Astrocyte (in vitro differentiated cells and primary cell): Measurements from ENCODE around the gene ZMYM4. TPM values are rescaled to one million over a fixed set of nuclear protein-coding genes. Genes with fewer than 3 reads are reported as not detected.

Experiments
- DNase-seq: peaks from one replicate; pipeline ENCODE4 v3.0.0-alpha.2; 2010; ENCODE audit warnings: low read depth
- FAIRE-seq: peaks from 2 replicates; lab custom pipeline; 2011; peaks lifted over from hg19 to GRCh38; lab: Jason Lieb, UNC
- H2AFZ ChIP-seq: 2 replicates; pipeline ENCODE4 v1.6.0; 2012; ENCODE audit warnings: low read depth, low read length, inconsistent platforms
- H3K27ac ChIP-seq: 2 replicates; pipeline ENCODE4 v1.5.1; 2011; ENCODE audit warnings: low read depth, low read length, inconsistent platforms
- H3K27me3 ChIP-seq: 2 replicates; pipeline ENCODE4 v1.6.0; 2011; ENCODE audit warnings: low read length, inconsistent platforms; ENCODE audit not compliant: insufficient read depth
- H3K36me3 ChIP-seq: 2 replicates; pipeline ENCODE4 v1.5.1; 2011; ENCODE audit warnings: low read length, inconsistent platforms; ENCODE audit not compliant: insufficient read depth
- H3K4me1 ChIP-seq: 2 replicates; pipeline ENCODE4 v1.5.1; 2011; ENCODE audit warnings: low read length, inconsistent platforms; ENCODE audit not compliant: insufficient read depth
- H3K4me2 ChIP-seq: 2 replicates; pipeline ENCODE4 v1.6.0; 2012; ENCODE audit warnings: low read length, inconsistent platforms
- H3K4me3 ChIP-seq: 2 replicates; pipeline ENCODE4 v1.5.1; 2011; ENCODE audit warnings: low read depth, mild to moderate bottlenecking, low read length, inconsistent platforms; ENCODE audit not compliant: insufficient read depth
- H3K79me2 ChIP-seq: 2 replicates; pipeline ENCODE4 v1.6.0; 2012; ENCODE audit warnings: mild to moderate bottlenecking, low read length, inconsistent platforms; ENCODE audit not compliant: insufficient read depth
- H3K9ac ChIP-seq: 2 replicates; pipeline ENCODE4 v1.6.0; 2012; ENCODE audit warnings: mild to moderate bottlenecking, low read length, inconsistent platforms
- H3K9me3 ChIP-seq: 2 replicates; pipeline ENCODE4 v1.5.1; 2012; ENCODE audit warnings: low read depth, mild to moderate bottlenecking, low read length, inconsistent platforms; ENCODE audit not compliant: insufficient read depth
- H4K20me1 ChIP-seq: 2 replicates; pipeline ENCODE4 v1.6.0; 2012; ENCODE audit warnings: low read length, inconsistent platforms; ENCODE audit not compliant: insufficient read depth
- H3K27ac Mint-ChIP-seq: one replicate; pipeline ENCODE4 v1.8.0; 2021; ENCODE audit warnings: mild to moderate bottlenecking, mixed read lengths; ENCODE audit not compliant: unreplicated experiment
- H3K27me3 Mint-ChIP-seq: one replicate; pipeline ENCODE4 v1.8.0; 2021; ENCODE audit warnings: low read depth, mixed read lengths; ENCODE audit not compliant: unreplicated experiment
- H3K36me3 Mint-ChIP-seq: one replicate; pipeline ENCODE4 v1.8.0; 2021; ENCODE audit warnings: low read depth, mixed read lengths; ENCODE audit not compliant: unreplicated experiment
- H3K4me1 Mint-ChIP-seq: one replicate; pipeline ENCODE4 v1.8.0; 2021; ENCODE audit warnings: low read depth, mixed read lengths; ENCODE audit not compliant: unreplicated experiment
- H3K4me3 Mint-ChIP-seq: one replicate; pipeline ENCODE4 v1.8.0; 2021; ENCODE audit warnings: mild to moderate bottlenecking, moderate library complexity, mixed read lengths; ENCODE audit not compliant: unreplicated experiment
- H3K9me3 Mint-ChIP-seq: one replicate; pipeline ENCODE4 v1.8.0; 2021; ENCODE audit warnings: mild to moderate bottlenecking, mixed read lengths; ENCODE audit not compliant: unreplicated experiment
- EZH2 ChIP-seq: IDR thresholded peaks from 2 replicates; pipeline ENCODE4 v1.6.1; 2012; ENCODE audit warnings: mild to moderate bottlenecking, low read length, inconsistent platforms; ENCODE audit not compliant: insufficient read depth
- total RNA-seq: library from RNA; stranded (reverse); gene quantifications from 2 replicates; pipeline ENCODE4 v1.2.1, GENCODE V29; 2021
- TF ChIP-seq, protein P1 (sequence below): IDR thresholded peaks from 2 replicates; pipeline ENCODE4 v1.5.1; 2011; ENCODE audit warnings: low read depth, mild to moderate bottlenecking, inconsistent platforms, low read length, moderate library complexity; ENCODE audit not compliant: insufficient read depth

ZMYM4 gene
- total RNA-seq, 1 donor from 2014 or later = 65.5 TPM

GRCh38 chr1:35294809-35295208 is 26.3 kb downstream of the ZMYM4 start:
- Mint-ChIP-seq H3K36me3 (peaks cover 4% of the 10 kb centered on the region), H3K4me1 (no peaks in the 10 kb centered on the region), H3K9me3 (no peaks in the 10 kb centered on the region), H3K27me3 (no peaks in the 10 kb centered on the region), H3K4me3 (no peak overlapping the region), H3K27ac (no peak overlapping the region)
- FAIRE-seq (no peak), DNase-seq (no peak)
- Histone ChIP-seq H3K27me3 (no peaks in the 10 kb centered on the region), H3K27ac (no peak overlapping the region), H3K9ac (no peak overlapping the region), H4K20me1 (peaks cover 47% of the 10 kb centered on the region), H3K9me3 (no peaks in the 10 kb centered on the region), H2AFZ (no peak overlapping the region), H3K36me3 (peaks cover 3% of the 10 kb centered on the region), H3K4me2 (no peak overlapping the region), H3K4me1 (no peaks in the 10 kb centered on the region), H3K79me2 (peaks cover 72% of the 10 kb centered on the region), H3K4me3 (no peak overlapping the region)
- TF ChIP-seq, protein P1, sequence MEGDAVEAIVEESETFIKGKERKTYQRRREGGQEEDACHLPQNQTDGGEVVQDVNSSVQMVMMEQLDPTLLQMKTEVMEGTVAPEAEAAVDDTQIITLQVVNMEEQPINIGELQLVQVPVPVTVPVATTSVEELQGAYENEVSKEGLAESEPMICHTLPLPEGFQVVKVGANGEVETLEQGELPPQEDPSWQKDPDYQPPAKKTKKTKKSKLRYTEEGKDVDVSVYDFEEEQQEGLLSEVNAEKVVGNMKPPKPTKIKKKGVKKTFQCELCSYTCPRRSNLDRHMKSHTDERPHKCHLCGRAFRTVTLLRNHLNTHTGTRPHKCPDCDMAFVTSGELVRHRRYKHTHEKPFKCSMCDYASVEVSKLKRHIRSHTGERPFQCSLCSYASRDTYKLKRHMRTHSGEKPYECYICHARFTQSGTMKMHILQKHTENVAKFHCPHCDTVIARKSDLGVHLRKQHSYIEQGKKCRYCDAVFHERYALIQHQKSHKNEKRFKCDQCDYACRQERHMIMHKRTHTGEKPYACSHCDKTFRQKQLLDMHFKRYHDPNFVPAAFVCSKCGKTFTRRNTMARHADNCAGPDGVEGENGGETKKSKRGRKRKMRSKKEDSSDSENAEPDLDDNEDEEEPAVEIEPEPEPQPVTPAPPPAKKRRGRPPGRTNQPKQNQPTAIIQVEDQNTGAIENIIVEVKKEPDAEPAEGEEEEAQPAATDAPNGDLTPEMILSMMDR = no peak

GRCh38 chr1:35297886-35298285 is 29.4 kb downstream of the ZMYM4 start:
- H3K79me2 ChIP-seq = peaks cover 69% of the 10 kb centered on the region
- peaks cover 7% of the 10 kb centered on the region for H3K36me3 Mint-ChIP-seq
- H3K27me3 Mint-ChIP-seq = no peaks in the 10 kb centered on the region
- no peak overlapping the region for H3K4me3 ChIP-seq
- H3K4me2 ChIP-seq = no peak overlapping the region
- H3K4me3 Mint-ChIP-seq = no peak overlapping the region
- H2AFZ ChIP-seq = no peak overlapping the region
- DNase-seq (no peak), FAIRE-seq (no peak)
- H4K20me1 ChIP-seq = peaks cover 71% of the 10 kb centered on the region
- no peaks in the 10 kb centered on the region for H3K4me1 ChIP-seq
- H3K27ac ChIP-seq = no peak overlapping the region
- no peaks in the 10 kb centered on the region for H3K27me3 ChIP-seq
- H3K9ac ChIP-seq = no peak overlapping the region
- H3K27ac Mint-ChIP-seq = no peak overlapping the region
- no peaks in the 10 kb centered on the region for H3K9me3 ChIP-seq
- peaks cover 3% of the 10 kb centered on the region for H3K36me3 ChIP-seq
- H3K4me1 Mint-ChIP-seq = no peaks in the 10 kb centered on the region
- no peak for TF ChIP-seq EZH2
- TF ChIP-seq, protein P1 = no peak
- no peaks in the 10 kb centered on the region for H3K9me3 Mint-ChIP-seq

- Mint-ChIP-seq H3K4me1 (no peaks in the 10 kb centered on the region), H3K27ac (no peak overlapping the region), H3K36me3 (peaks cover 7% of the 10 kb centered on the region), H3K9me3 (no peaks in the 10 kb centered on the region), H3K4me3 (no peak overlapping the region), H3K27me3 (no peaks in the 10 kb centered on the region)
- Histone ChIP-seq H3K9ac (no peak overlapping the region), H3K4me3 (no peak overlapping the region), H3K36me3 (peaks cover 2% of the 10 kb centered on the region), H3K4me1 (no peaks in the 10 kb centered on the region), H3K9me3 (no peaks in the 10 kb centered on the region), H3K27ac (no peak overlapping the region), H3K27me3 (no peaks in the 10 kb centered on the region), H2AFZ (no peak overlapping the region), H4K20me1 (peaks cover 70% of the 10 kb centered on the region), H3K4me2 (no peak overlapping the region), H3K79me2 (peaks cover 69% of the 10 kb centered on the region)
- FAIRE-seq = peak; percentile 17
- TF ChIP-seq EZH2 = no peak
- TF ChIP-seq, protein P1 = peak; percentile 50
- peak; percentile 16 for DNase-seq
Observed at GRCh38 chr1:35298464-35298863, 30.0 kb downstream of the ZMYM4 start.
